Epithelial cell of esophagus (primary cell): ENCODE data around the gene GPR143.

Experiments
- DNase-seq: peaks from one replicate; pipeline ENCODE4 v3.0.0; 2010; ENCODE audit warnings: low read depth
- H3K4me3 ChIP-seq: 2 replicates; pipeline ENCODE4 v1.5.1; 2011; ENCODE audit warnings: mild to moderate bottlenecking, low read length, control low read depth
- TF ChIP-seq, protein P1 (sequence below): IDR thresholded peaks from 2 replicates; pipeline ENCODE4 v1.5.1; 2011; ENCODE audit warnings: low read depth, mild to moderate bottlenecking, low read length, control low read depth, inconsistent platforms; ENCODE audit not compliant: insufficient read depth; ENCODE audit errors: missing control alignments

Gene GPR143

GRCh38 chrX:9730078-9730477 is 35.6 kb downstream of the GPR143 start:
- peak; percentile 68 for DNase-seq
- TF ChIP-seq, protein P1, sequence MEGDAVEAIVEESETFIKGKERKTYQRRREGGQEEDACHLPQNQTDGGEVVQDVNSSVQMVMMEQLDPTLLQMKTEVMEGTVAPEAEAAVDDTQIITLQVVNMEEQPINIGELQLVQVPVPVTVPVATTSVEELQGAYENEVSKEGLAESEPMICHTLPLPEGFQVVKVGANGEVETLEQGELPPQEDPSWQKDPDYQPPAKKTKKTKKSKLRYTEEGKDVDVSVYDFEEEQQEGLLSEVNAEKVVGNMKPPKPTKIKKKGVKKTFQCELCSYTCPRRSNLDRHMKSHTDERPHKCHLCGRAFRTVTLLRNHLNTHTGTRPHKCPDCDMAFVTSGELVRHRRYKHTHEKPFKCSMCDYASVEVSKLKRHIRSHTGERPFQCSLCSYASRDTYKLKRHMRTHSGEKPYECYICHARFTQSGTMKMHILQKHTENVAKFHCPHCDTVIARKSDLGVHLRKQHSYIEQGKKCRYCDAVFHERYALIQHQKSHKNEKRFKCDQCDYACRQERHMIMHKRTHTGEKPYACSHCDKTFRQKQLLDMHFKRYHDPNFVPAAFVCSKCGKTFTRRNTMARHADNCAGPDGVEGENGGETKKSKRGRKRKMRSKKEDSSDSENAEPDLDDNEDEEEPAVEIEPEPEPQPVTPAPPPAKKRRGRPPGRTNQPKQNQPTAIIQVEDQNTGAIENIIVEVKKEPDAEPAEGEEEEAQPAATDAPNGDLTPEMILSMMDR, result no peak
- H3K4me3 ChIP-seq, result no peak overlapping the region

- peak; percentile 52 for DNase-seq
- TF ChIP-seq, protein P1, result no peak
- H3K4me3 ChIP-seq, result no peak overlapping the region
Measured at GRCh38 chrX:9729171-9729885, 36.3 kb downstream of the GPR143 start.

DNA sequence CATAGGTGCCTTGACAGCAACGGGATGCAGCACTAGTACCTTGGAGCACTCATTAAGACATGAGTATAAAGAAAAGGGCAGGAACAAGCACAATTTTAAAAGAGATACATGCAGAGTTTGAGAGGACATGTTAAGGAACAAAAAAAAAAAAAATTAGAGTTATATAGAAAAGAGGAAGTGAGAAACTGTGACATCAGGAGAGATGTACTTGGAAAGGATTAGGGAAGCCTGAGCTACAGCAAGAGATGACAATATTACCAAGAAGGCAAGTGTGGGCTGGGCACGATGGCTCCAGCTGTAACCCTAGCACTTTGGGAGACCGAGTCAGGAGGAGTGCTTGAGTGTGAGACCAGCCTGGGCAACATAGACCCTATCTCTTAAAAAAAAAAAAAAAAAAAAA is 37.4 kb downstream of the GPR143 start:
- DNase-seq, result no peak
- TF ChIP-seq, protein P1, result no peak
- no peak overlapping the region for H3K4me3 ChIP-seq

- TF ChIP-seq, protein P1, result no peak
- peak; percentile 22 for DNase-seq
Measured at GRCh38 chrX:9724711-9725110, 40.9 kb downstream of the GPR143 start.

GRCh38 chrX:9717376-9717775 is 48.3 kb downstream of the GPR143 start:
- TF ChIP-seq, protein P1, result no peak
- no peak overlapping the region for H3K4me3 ChIP-seq
- DNase-seq, result no peak

More at GRCh38 chrX:9724711-9725110, 40.9 kb downstream of the GPR143 start:
- H3K4me3 ChIP-seq, result no peak overlapping the region

DNA sequence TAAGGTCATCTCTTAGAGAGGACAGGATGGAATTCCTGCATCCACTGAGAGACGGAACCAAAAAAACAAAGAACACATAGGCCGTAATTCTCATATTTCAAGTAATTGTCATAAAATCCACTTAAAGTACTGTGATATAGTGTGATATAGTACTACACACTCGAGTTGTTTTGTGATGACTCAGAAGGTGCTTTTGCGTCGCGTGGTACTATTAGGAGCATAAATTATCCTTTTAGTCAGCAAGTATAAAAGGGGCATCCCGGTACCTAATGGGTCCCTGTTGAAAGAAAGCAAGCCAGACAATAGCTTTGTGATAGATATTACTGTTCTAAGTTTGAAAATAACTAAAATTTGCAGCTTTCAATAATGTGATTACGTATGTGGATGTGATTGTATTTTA is 55.3 kb downstream of the GPR143 start:
- no peak overlapping the region for H3K4me3 ChIP-seq

More for the DNA sequence above, 55.3 kb downstream of the GPR143 start:
- TF ChIP-seq, protein P1, result no peak
- DNase-seq, result no peak
